ENCODE results near the gene PRICKLE2. TPM values are rescaled to one million over a fixed set of nuclear protein-coding genes. Genes with fewer than 3 reads are reported as not detected.

Gene PRICKLE2
- polyA plus RNA-seq, 3 donors, result not detected

- no peak for TF ChIP-seq CTCF (IDR thresholded peaks at IDR 0.05)
Measured at GRCh38 chr3:64046996-64047594, 178.2 kb downstream of the PRICKLE2 start.

GRCh38 chr3:64046592-64046991 is 178.7 kb downstream of the PRICKLE2 start:
- Histone ChIP-seq H3K4me2 (replicated peaks; ENCODE audit: extremely low read depth, low read length, poor library complexity, severe bottlenecking) (no peak overlapping the region), H3K27me3 (ENCODE audit: control insufficient read depth in 2 of 2, insufficient read depth in 2 of 2, low read length in 2 of 2) (peaks cover 2 to 6% of the 10 kb centered on the region in 2 donors), H3K4me1 (ENCODE audit: control insufficient read depth in 1 of 2, insufficient read depth in 2 of 2, low read length in 2 of 2) (peaks cover 7 to 12% of the 10 kb centered on the region in 2 donors), H3K4me3 (replicated peaks in 1 of 3; ENCODE audit: low read depth in 2 of 3, low read length in 3 of 3) (no peak overlapping the region), H4K20me1 (ENCODE audit: insufficient read depth, low read length) (no peaks in the 10 kb centered on the region), H3K79me2 (ENCODE audit: insufficient read depth, low read length) (no peaks in the 10 kb centered on the region), H3K27ac (ENCODE audit: low read depth in 1 of 2, low read length in 2 of 2) (no peak overlapping the region), H2AFZ (ENCODE audit: insufficient read depth, low read depth, low read length, poor library complexity, severe bottlenecking) (no peak overlapping the region), H3K9me3 (replicated peaks in 1 of 2; ENCODE audit: control insufficient read depth in 1 of 2, insufficient read depth in 1 of 2, low read length in 2 of 2) (no peaks in the 10 kb centered on the region), H3K36me3 (replicated peaks in 1 of 2; ENCODE audit: control insufficient read depth in 1 of 2, insufficient read depth in 2 of 2, low read length in 2 of 2) (no peaks in the 10 kb centered on the region), H3K9ac (ENCODE audit: insufficient read depth, low read length, poor library complexity, severe bottlenecking) (no peak overlapping the region)
- Mint-ChIP-seq H3K36me3 (no peaks in the 10 kb centered on the region), H3K9me3 (no peaks in the 10 kb centered on the region), H3K4me3 (no peak overlapping the region), H3K27ac (no peak overlapping the region), H3K27me3 (ENCODE audit: low read depth in 3 of 3) (peaks cover 2 to 16% (median 10%) of the 10 kb centered on the region in 3 donors), H3K4me1 (peaks cover 20% of the 10 kb centered on the region)
- WGBS (ENCODE audit: insufficient coverage), result 63% methylated on average over 2 of the region's 3 CpGs
- TF ChIP-seq CTCF (IDR thresholded peaks at IDR 0.05), result no peak
- DNase-seq, result no peak
- intact Hi-C loops (cut with micrococcal nuclease), result no loop called here

More at GRCh38 chr3:64046996-64047594, 178.2 kb downstream of the PRICKLE2 start:
- Histone ChIP-seq H4K20me1 (ENCODE audit: insufficient read depth, low read length) (no peaks in the 10 kb centered on the region), H3K4me2 (replicated peaks; ENCODE audit: extremely low read depth, low read length, poor library complexity, severe bottlenecking) (no peak overlapping the region), H3K4me1 (ENCODE audit: control insufficient read depth in 1 of 2, insufficient read depth in 2 of 2, low read length in 2 of 2) (peaks cover 7 to 12% of the 10 kb centered on the region in 2 donors), H3K36me3 (replicated peaks in 1 of 2; ENCODE audit: control insufficient read depth in 1 of 2, insufficient read depth in 2 of 2, low read length in 2 of 2) (no peaks in the 10 kb centered on the region), H2AFZ (ENCODE audit: insufficient read depth, low read depth, low read length, poor library complexity, severe bottlenecking) (no peak overlapping the region), H3K27ac (ENCODE audit: low read depth in 1 of 2, low read length in 2 of 2) (no peak overlapping the region), H3K79me2 (ENCODE audit: insufficient read depth, low read length) (no peaks in the 10 kb centered on the region), H3K9ac (ENCODE audit: insufficient read depth, low read length, poor library complexity, severe bottlenecking) (no peak overlapping the region), H3K4me3 (replicated peaks in 1 of 3; ENCODE audit: low read depth in 2 of 3, low read length in 3 of 3) (no peak overlapping the region), H3K27me3 (ENCODE audit: control insufficient read depth in 2 of 2, insufficient read depth in 2 of 2, low read length in 2 of 2) (peaks cover 2 to 6% of the 10 kb centered on the region in 2 donors), H3K9me3 (replicated peaks in 1 of 2; ENCODE audit: control insufficient read depth in 1 of 2, insufficient read depth in 1 of 2, low read length in 2 of 2) (no peaks in the 10 kb centered on the region)
- intact Hi-C loops (cut with micrococcal nuclease), result no loop called here
- H3K27ac Mint-ChIP-seq, result no peak overlapping the region
- H3K9me3 Mint-ChIP-seq, result no peaks in the 10 kb centered on the region
- H3K4me1 Mint-ChIP-seq, result peaks cover 20% of the 10 kb centered on the region
- 68% methylated on average over 5 of the region's 6 CpGs for WGBS (ENCODE audit: insufficient coverage)
- no peaks in the 10 kb centered on the region for H3K36me3 Mint-ChIP-seq
- no peak overlapping the region for H3K4me3 Mint-ChIP-seq
- no peak for DNase-seq
- H3K27me3 Mint-ChIP-seq (ENCODE audit: low read depth in 3 of 3), result peaks cover 2 to 11% (median 10%) of the 10 kb centered on the region in 3 donors

Measured in CD14-positive monocyte (primary cell).